Endothelial cell of umbilical vein (primary cell): ENCODE measurements around the gene INPP5B.

ENCODE experiments used
- EZH2 ChIP-seq: IDR thresholded peaks from 2 replicates; pipeline ENCODE4 v1.6.1; 2012; ENCODE audit warnings: borderline replicate concordance, low read depth, mild to moderate bottlenecking, moderate library complexity, low read length, inconsistent platforms; ENCODE audit not compliant: severe bottlenecking
- FOS ChIP-seq: IDR thresholded peaks from 2 replicates; pipeline ENCODE4 v1.6.1; 2011; ENCODE audit warnings: mild to moderate bottlenecking, low read length, moderate library complexity, borderline replicate concordance; ENCODE audit not compliant: insufficient read depth
- JUN ChIP-seq: IDR thresholded peaks from 2 replicates; pipeline ENCODE4 v1.6.1; 2011; ENCODE audit warnings: borderline replicate concordance, low read depth; ENCODE audit not compliant: insufficient read length, insufficient read depth
- MAX ChIP-seq: IDR thresholded peaks from 2 replicates; pipeline ENCODE4 v1.6.1; 2011; ENCODE audit not compliant: insufficient read depth, insufficient read length
- MYC ChIP-seq: IDR thresholded peaks from one replicate; pipeline ENCODE4 v1.6.1; 2011; ENCODE audit warnings: mild to moderate bottlenecking, low read depth, low read length
- POLR2A ChIP-seq: IDR thresholded peaks from 2 replicates; pipeline ENCODE4 v1.6.1; 2012; ENCODE audit warnings: low read depth, mild to moderate bottlenecking, control low read depth, low read length
- POLR2AphosphoS5 ChIP-seq: IDR thresholded peaks from 2 replicates; pipeline ENCODE4 v1.6.1; 2012; ENCODE audit warnings: low read depth, mild to moderate bottlenecking, control low read depth, low read length, moderate library complexity; ENCODE audit not compliant: insufficient read depth
- TF ChIP-seq, protein P1 (sequence below), 2 donors: IDR thresholded peaks; 1 replicate in 1 of 2; 2 replicates in 1 of 2; pipeline ENCODE4 v1.5.1; 2011; ENCODE audit warnings: low read length in 2 of 2, mild to moderate bottlenecking in 2 of 2, moderate library complexity in 2 of 2, control low read depth in 1 of 2, inconsistent platforms in 1 of 2, low read depth in 1 of 2; ENCODE audit not compliant: insufficient read depth in 1 of 2; ENCODE audit errors: extremely low read depth in 1 of 2

DNA sequence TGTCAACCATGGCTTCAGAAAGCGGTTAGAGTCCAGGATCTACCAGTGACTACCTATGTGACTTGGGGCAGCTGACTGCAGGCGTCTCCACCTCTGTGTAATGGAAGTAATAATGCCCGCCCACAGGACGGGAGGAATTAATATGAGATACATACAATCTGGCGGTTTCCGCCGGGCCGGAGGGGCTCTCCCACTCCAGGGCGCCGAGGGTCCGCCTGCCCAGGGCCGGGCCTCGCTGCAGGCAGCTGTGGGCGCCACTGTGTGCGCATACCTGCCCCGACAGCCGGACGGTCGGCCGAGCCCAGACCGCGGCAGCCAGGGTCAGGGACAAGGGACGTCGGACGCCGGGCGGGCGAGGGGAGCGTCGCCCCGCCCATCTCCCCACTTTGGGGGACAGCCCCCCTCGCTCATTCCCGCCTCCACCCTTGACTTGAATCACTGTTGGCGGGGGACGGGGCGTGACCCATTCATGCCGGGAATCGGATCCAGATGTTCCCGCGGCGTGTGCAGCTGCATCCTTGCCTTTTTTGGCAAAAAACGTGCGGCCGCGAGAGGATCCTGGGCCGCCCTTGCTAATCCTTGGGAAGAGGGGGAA, 49.0 kb upstream of the INPP5B start:
- TF ChIP-seq, protein P1, sequence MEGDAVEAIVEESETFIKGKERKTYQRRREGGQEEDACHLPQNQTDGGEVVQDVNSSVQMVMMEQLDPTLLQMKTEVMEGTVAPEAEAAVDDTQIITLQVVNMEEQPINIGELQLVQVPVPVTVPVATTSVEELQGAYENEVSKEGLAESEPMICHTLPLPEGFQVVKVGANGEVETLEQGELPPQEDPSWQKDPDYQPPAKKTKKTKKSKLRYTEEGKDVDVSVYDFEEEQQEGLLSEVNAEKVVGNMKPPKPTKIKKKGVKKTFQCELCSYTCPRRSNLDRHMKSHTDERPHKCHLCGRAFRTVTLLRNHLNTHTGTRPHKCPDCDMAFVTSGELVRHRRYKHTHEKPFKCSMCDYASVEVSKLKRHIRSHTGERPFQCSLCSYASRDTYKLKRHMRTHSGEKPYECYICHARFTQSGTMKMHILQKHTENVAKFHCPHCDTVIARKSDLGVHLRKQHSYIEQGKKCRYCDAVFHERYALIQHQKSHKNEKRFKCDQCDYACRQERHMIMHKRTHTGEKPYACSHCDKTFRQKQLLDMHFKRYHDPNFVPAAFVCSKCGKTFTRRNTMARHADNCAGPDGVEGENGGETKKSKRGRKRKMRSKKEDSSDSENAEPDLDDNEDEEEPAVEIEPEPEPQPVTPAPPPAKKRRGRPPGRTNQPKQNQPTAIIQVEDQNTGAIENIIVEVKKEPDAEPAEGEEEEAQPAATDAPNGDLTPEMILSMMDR (IDR thresholded peaks at IDR 0.05; ENCODE audit: extremely low read depth in 1 of 2, insufficient read depth in 1 of 2, low read depth in 1 of 2, low read length in 2 of 2), result no peak
- TF ChIP-seq FOS (no peak), EZH2 (no peak), POLR2A (no peak), MAX (no peak), POLR2AphosphoS5 (no peak), JUN (no peak), MYC (no peak)
